GM12878 (cell line): Measurements from ENCODE around the gene AP1S3. TPM values are rescaled to one million over a fixed set of nuclear protein-coding genes. Genes with fewer than 3 reads are reported as not detected.

Experiments used
- ATF2 ChIP-seq: IDR thresholded peaks from 2 replicates; pipeline ENCODE4 v1.6.1; 2012; ENCODE audit warnings: low read length, inconsistent platforms
- ELK1 ChIP-seq: IDR thresholded peaks from 2 replicates; pipeline ENCODE4 v1.6.1; 2012; ENCODE audit warnings: low read depth, low read length, improper control_type of control experiment
- polyA plus RNA-seq, 11 experiments: library from polyadenylated mRNA; depleted of rRNA in 4 of 11; unstranded in 6 of 11; stranded (reverse) in 5 of 11; fragments of >200 nt; fragmentation: Nextera tagmentation in 4 of 11; fragmentation: Illumina TruSeq in 1 of 11; extraction: Ambion mirVana in 4 of 11; extraction: Trizol in 1 of 11; gene quantifications; 1 replicate in 1 of 11; 2 replicates in 10 of 11; pipeline versions ENCODE4 v1.2.1 to v1.2.3, GENCODE V29; 2011 to 2016; ENCODE audit warnings: inconsistent platforms in 2 of 11, missing spikeins in 2 of 11, low read depth in 1 of 11
- total RNA-seq, 4 experiments: library from RNA; depleted of rRNA in 3 of 4; stranded (reverse); fragments of >200 nt in 3 of 4; fragmentation: Illumina TruSeq in 1 of 4; extraction: Trizol in 1 of 4; gene quantifications; 2 replicates each; pipeline versions ENCODE4 v1.2.1 to v1.2.3, GENCODE V29; 2013 to 2021
- TF ChIP-seq, protein P1 (sequence below): fragments of 450-650 bp; formaldehyde crosslinking; IDR thresholded peaks from 2 replicates; pipeline ENCODE4 v1.4.0; 2022; ENCODE audit warnings: mild to moderate bottlenecking, moderate library complexity
- TF ChIP-seq, protein P2 (sequence below): IDR thresholded peaks from 2 replicates; pipeline ENCODE4 v1.6.1; 2012; ENCODE audit warnings: improper control_type of control experiment, low read depth, low read length; ENCODE audit not compliant: insufficient replicate concordance

Gene AP1S3
- total and polyA plus RNA-seq, 10 of the 15 experiments (the other 5 are each of a cell fraction or from before 2014, with no cell fraction given): 2.6 to 14.3 (median 9.2) TPM

DNA sequence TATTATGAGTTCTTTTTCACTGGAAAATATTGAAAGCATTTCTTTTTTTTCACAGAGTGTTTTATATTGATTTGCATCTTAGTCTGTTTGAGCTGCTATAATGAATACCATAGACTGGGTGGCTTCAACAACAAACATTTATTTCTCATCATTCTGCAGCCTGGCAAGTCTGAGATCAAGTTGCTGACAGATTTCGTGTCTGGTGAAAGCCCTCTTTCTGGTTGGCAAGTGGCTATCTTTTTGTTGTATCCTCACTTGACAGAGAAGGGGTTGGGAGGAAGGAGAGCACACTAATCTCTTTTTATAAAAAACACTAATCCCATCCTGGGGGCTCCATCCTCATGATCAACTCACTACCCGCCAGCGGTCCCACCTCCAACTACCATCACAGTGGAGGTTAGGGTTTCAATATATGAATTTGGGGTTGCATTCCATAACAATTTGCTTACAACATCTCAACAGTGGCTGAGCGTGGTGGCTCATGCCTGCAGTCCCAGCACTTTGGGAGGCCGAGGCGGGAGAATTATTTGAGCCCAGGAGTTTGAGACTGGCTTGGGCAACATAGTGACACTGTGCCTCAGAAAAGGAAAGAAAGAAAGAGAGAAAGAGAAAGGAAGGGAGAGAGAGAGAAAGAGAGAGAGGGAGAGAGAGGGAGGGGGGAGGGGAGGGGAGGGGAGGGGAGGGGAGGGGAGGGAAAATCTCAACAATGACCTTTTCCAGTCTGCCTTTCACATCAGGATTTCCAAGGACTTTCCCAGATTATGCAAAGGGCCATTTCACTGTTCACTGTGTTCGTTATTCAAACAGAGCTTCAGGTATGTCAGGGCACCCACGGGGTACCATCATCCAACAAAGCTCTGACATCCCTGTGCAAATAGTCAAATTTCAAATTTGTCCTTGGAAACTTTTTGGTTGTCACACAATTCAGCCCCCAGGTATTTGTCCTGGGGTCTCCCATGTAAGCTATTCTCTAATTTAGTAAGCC, 111.1 kb downstream of the AP1S3 start (continued):
- TF ChIP-seq, protein P1, sequence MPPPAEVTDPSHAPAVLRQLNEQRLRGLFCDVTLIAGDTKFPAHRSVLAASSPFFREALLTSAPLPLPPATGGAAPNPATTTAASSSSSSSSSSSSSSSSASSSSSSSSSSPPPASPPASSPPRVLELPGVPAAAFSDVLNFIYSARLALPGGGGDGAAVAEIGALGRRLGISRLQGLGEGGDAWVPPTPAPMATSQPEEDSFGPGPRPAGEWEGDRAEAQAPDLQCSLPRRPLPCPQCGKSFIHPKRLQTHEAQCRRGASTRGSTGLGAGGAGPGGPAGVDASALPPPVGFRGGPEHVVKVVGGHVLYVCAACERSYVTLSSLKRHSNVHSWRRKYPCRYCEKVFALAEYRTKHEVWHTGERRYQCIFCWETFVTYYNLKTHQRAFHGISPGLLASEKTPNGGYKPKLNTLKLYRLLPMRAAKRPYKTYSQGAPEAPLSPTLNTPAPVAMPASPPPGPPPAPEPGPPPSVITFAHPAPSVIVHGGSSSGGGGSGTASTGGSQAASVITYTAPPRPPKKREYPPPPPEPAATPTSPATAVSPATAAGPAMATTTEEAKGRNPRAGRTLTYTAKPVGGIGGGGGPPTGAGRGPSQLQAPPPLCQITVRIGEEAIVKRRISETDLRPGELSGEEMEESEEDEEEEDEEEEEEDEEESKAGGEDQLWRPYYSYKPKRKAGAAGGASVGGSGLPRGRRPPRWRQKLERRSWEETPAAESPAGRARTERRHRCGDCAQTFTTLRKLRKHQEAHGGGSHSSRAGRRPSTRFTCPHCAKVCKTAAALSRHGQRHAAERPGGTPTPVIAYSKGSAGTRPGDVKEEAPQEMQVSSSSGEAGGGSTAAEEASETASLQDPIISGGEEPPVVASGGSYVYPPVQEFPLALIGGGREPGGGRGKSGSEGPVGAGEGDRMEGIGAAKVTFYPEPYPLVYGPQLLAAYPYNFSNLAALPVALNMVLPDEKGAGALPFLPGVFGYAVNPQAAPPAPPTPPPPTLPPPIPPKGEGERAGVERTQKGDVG (CRISPR knock-in tag): no peak
- TF ChIP-seq, protein P2, sequence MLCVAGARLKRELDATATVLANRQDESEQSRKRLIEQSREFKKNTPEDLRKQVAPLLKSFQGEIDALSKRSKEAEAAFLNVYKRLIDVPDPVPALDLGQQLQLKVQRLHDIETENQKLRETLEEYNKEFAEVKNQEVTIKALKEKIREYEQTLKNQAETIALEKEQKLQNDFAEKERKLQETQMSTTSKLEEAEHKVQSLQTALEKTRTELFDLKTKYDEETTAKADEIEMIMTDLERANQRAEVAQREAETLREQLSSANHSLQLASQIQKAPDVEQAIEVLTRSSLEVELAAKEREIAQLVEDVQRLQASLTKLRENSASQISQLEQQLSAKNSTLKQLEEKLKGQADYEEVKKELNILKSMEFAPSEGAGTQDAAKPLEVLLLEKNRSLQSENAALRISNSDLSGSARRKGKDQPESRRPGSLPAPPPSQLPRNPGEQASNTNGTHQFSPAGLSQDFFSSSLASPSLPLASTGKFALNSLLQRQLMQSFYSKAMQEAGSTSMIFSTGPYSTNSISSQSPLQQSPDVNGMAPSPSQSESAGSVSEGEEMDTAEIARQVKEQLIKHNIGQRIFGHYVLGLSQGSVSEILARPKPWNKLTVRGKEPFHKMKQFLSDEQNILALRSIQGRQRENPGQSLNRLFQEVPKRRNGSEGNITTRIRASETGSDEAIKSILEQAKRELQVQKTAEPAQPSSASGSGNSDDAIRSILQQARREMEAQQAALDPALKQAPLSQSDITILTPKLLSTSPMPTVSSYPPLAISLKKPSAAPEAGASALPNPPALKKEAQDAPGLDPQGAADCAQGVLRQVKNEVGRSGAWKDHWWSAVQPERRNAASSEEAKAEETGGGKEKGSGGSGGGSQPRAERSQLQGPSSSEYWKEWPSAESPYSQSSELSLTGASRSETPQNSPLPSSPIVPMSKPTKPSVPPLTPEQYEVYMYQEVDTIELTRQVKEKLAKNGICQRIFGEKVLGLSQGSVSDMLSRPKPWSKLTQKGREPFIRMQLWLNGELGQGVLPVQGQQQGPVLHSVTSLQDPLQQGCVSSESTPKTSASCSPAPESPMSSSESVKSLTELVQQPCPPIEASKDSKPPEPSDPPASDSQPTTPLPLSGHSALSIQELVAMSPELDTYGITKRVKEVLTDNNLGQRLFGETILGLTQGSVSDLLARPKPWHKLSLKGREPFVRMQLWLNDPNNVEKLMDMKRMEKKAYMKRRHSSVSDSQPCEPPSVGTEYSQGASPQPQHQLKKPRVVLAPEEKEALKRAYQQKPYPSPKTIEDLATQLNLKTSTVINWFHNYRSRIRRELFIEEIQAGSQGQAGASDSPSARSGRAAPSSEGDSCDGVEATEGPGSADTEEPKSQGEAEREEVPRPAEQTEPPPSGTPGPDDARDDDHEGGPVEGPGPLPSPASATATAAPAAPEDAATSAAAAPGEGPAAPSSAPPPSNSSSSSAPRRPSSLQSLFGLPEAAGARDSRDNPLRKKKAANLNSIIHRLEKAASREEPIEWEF: no peak
- no peak for TF ChIP-seq ELK1
- TF ChIP-seq ATF2: no peak
